OCI-LY7 (cell line): ENCODE results near the gene DMKN. TPM values are rescaled to one million over a fixed set of nuclear protein-coding genes. Genes with fewer than 3 reads are reported as not detected.

Experiments used
- BruUV-seq: library from RNA; stranded (reverse); fragments of 400-500 nt; replicated peaks from 2 replicates; lab custom pipeline; 2021; lab: Mats Ljungman, UMichigan
- CTCF ChIA-PET: fragments of 300-600 bp; sonication (Branson Sonifier 250); formaldehyde crosslinking; loops from one replicate; lab custom pipeline; 2022; ENCODE audit warnings: antibody characterized with exemption; ENCODE audit not compliant: unreplicated experiment; lab: Charles Lee
- POLR2A ChIA-PET: fragments of 300-600 bp; sonication (Branson Sonifier 250); formaldehyde crosslinking; loops from one replicate; lab custom pipeline; 2022; ENCODE audit warnings: antibody characterized with exemption; lab: Charles Lee
- DNase-seq: peaks from one replicate; pipeline ENCODE4 v3.0.0-alpha.2; 2015; ENCODE audit warnings: low spot score
- H2AFZ ChIP-seq: fragments of 200-600 bp; sonication (generic), shearing (Covaris generic); 2 replicates; pipeline ENCODE4 v1.6.1; 2014; ENCODE audit warnings: mild to moderate bottlenecking, antibody characterized with exemption, low read length, moderate library complexity
- H3K27ac ChIP-seq: fragments of 200-600 bp; sonication (generic); 2 replicates; pipeline ENCODE4 v1.5.1; 2014; ENCODE audit warnings: mixed run types, low read depth, mild to moderate bottlenecking, moderate library complexity, low read length, inconsistent platforms; ENCODE audit not compliant: poor library complexity, severe bottlenecking
- H3K36me3 ChIP-seq: fragments of 200-600 bp; sonication (generic); 2 replicates; pipeline ENCODE4 v1.6.1; 2014; ENCODE audit warnings: mild to moderate bottlenecking, antibody characterized with exemption, low read length, moderate library complexity, mixed read lengths; ENCODE audit not compliant: insufficient read depth
- H3K4me1 ChIP-seq: fragments of 200-600 bp; sonication (generic); 2 replicates; pipeline ENCODE4 v1.5.1; 2014; ENCODE audit warnings: mild to moderate bottlenecking, low read length; ENCODE audit not compliant: insufficient read depth, poor library complexity, severe bottlenecking
- H3K4me2 ChIP-seq: fragments of 200-600 bp; sonication (generic); 2 replicates; pipeline ENCODE4 v1.6.1; 2014; ENCODE audit warnings: mild to moderate bottlenecking, low read length
- H3K4me3 ChIP-seq: fragments of 200-600 bp; sonication (generic); 2 replicates; pipeline ENCODE4 v1.5.1; 2014; ENCODE audit warnings: mild to moderate bottlenecking, low read depth, low read length; ENCODE audit not compliant: poor library complexity, severe bottlenecking
- H3K79me2 ChIP-seq: fragments of 200-600 bp; sonication (generic); 2 replicates; pipeline ENCODE4 v1.6.1; 2016; ENCODE audit warnings: low read depth, mild to moderate bottlenecking, low read length, moderate library complexity, mixed read lengths; ENCODE audit not compliant: insufficient read depth
- H3K9me2 ChIP-seq: fragments of 200-600 bp; sonication (generic); 2 replicates; pipeline ENCODE4 v1.6.1; 2016; ENCODE audit warnings: mild to moderate bottlenecking, low read length, mixed read lengths; ENCODE audit not compliant: insufficient read depth
- H3K9me3 ChIP-seq: fragments of 200-600 bp; sonication (generic); 2 replicates; pipeline ENCODE4 v1.6.1; 2014; ENCODE audit warnings: mild to moderate bottlenecking, mixed run types, low read length, mixed read lengths
- H4K20me1 ChIP-seq: fragments of 200-600 bp; sonication (generic); 2 replicates; pipeline ENCODE4 v1.6.1; 2014; ENCODE audit warnings: mild to moderate bottlenecking, antibody characterized with exemption, low read length, moderate library complexity, mixed read lengths; ENCODE audit not compliant: insufficient read depth
- CTCF ChIP-seq: fragments of 200-600 bp; sonication (generic); conservative IDR thresholded peaks from 2 replicates; pipeline ENCODE4 v1.5.1; 2014; ENCODE audit warnings: mild to moderate bottlenecking, antibody characterized with exemption, low read length, moderate library complexity, mixed read lengths
- EZH2phosphoT487 ChIP-seq: fragments of 200-600 bp; sonication (generic); IDR thresholded peaks from 2 replicates; pipeline ENCODE4 v1.6.1; 2018; ENCODE audit warnings: low read depth, borderline replicate concordance, mild to moderate bottlenecking, mixed run types, antibody characterized with exemption, low read length, moderate library complexity, mixed read lengths
- intact Hi-C: fragments of 100-400 bp; cut with micrococcal nuclease; formaldehyde crosslinking; loops from one replicate; pipeline ENCODE4 v1.10.0; 2022; ENCODE audit not compliant: unreplicated experiment
- total RNA-seq, 2 experiments: library from RNA; depleted of rRNA in 1 of 2; stranded (reverse); fragments of >200 nt in 1 of 2; shearing (Covaris generic) in 1 of 2; gene quantifications; 2 replicates each; pipeline ENCODE4 v1.2.3, GENCODE V29; 2014 to 2022

The DMKN gene
- total RNA-seq, 2 experiments from 2014 or later, result not detected

- H2AFZ ChIP-seq, result no peak overlapping the region
- DNase-seq, result peak; percentile 77
Measured at GRCh38 chr19:35495107-35496064, 18.1 kb downstream of the DMKN start.

DNA sequence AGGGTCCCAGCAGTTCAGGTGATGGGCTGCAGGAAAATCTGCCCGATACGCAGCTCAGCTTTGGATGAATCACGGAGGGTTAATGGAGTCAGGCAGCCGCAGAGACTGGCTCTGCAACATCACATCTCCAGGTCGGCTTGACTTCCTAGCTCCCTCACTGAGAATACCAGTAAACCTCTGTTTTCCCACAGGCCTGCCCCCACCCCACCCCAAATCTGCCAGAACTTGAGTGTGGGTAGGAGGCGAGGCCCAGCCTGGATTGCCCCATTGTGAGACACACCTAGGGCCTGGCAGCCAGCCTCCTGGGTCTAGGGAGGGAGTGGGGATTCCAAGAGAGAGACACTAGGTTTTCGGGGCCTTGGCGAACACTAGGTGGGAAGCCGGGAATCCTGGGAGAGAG lies 19.5 kb downstream of the DMKN start:
- no TSS peak for BruUV-seq
- POLR2A ChIA-PET, result interaction anchor here (0.6 kb wide), 1 partner anchor 189 kb away, joined by 3 read pairs; no protein-coding TSS in a partner anchor

More at GRCh38 chr19:35495107-35496064, 18.1 kb downstream of the DMKN start:
- Histone ChIP-seq H4K20me1 (no peaks in the 10 kb centered on the region), H3K9me3 (no peaks in the 10 kb centered on the region), H3K36me3 (no peaks in the 10 kb centered on the region), H3K27ac (no peak overlapping the region), H3K4me1 (no peaks in the 10 kb centered on the region), H3K9me2 (no peaks in the 10 kb centered on the region), H3K4me3 (no peak overlapping the region), H3K79me2 (no peaks in the 10 kb centered on the region), H3K4me2 (peak overlapping the region; percentile 39)
- CTCF ChIA-PET, result interaction anchor here (0.5 to 1.0 kb wide), 6 partner anchors 9 to 287 kb away, joined by 3 to 7 read pairs (median 4); no protein-coding TSS in a partner anchor
- BruUV-seq, result no TSS peak
- POLR2A ChIA-PET, result interaction anchor here (1.2 kb wide), 1 partner anchor 142 kb away, joined by 3 read pairs; no protein-coding TSS in a partner anchor
- no peak for TF ChIP-seq EZH2phosphoT487
- peak; percentile 89 for TF ChIP-seq CTCF
- intact Hi-C loops, result loop anchor here (1.0 kb wide), 1 partner anchor 143 kb away; no protein-coding TSS in a partner anchor

More for the DNA sequence above, 19.5 kb downstream of the DMKN start:
- CTCF ChIA-PET, result interaction anchor here (0.6 kb wide), 1 partner anchor 126 kb away, joined by 4 read pairs; no protein-coding TSS in a partner anchor
- H3K36me3 ChIP-seq, result no peaks in the 10 kb centered on the region
- TF ChIP-seq EZH2phosphoT487 (no peak), CTCF (no peak)
- no peaks in the 10 kb centered on the region for H4K20me1 ChIP-seq
- no peak overlapping the region for H3K27ac ChIP-seq
- no peak overlapping the region for H2AFZ ChIP-seq
- no peaks in the 10 kb centered on the region for H3K4me1 ChIP-seq
- intact Hi-C loops, result no loop called here
- H3K9me2 ChIP-seq, result no peaks in the 10 kb centered on the region
- H3K4me3 ChIP-seq, result no peak overlapping the region
- DNase-seq, result no peak
- no peaks in the 10 kb centered on the region for H3K79me2 ChIP-seq
- H3K9me3 ChIP-seq, result no peaks in the 10 kb centered on the region
- no peak overlapping the region for H3K4me2 ChIP-seq
